ENCODE measurements around the gene THRSP. TPM values are rescaled to one million over a fixed set of nuclear protein-coding genes. Genes with fewer than 3 reads are reported as not detected.
"Not testable (repeated sequence)": the region's sequence is repeated elsewhere in the genome, so short reads cannot be mapped to it uniquely, and the experiment has no call there.

THRSP gene, protein sequence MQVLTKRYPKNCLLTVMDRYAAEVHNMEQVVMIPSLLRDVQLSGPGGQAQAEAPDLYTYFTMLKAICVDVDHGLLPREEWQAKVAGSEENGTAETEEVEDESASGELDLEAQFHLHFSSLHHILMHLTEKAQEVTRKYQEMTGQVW
- 1 to 10 TPM in 1 of 8 experiments, under 1 TPM in 5, not detected in 2; 0.22 to 1.9 (median 0.48) TPM for total RNA-seq

DNA sequence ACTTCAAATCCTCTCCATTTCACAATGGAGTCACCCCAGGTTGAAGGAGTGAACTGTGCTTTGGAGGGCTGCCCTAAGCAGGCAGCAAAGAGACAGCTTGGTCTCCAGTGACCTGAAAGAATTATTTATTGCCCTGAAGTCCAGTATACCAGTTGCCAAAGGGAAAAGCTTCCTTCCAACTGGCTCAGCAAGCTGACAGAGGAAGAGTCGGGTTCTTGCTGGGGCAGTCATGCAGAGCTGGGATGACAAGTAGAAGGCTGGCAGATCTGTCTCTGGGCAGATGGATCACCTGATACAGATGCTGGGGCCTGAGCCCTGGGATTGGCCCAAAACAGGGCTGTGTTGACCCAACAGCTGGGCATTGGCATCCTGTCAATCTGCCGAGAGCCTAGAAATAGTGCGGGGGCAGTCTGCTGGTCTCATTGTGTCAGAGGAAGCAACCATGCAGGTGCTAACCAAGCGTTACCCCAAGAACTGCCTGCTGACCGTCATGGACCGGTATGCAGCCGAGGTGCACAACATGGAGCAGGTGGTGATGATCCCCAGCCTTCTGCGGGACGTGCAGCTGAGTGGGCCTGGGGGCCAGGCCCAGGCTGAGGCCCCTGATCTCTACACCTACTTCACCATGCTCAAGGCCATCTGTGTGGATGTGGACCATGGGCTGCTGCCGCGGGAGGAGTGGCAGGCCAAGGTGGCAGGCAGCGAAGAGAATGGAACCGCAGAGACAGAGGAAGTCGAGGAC lies at the start of gene THRSP:
THRSP (plus strand) TSS at position 422 of the 742 bp plus-strand sequence; CDS start at position 443, 21 bp downstream.
- WGBS, 10 experiments, result 17 to 100% (median 95%) methylated on average over 1 to 5 of the region's 14 CpGs; no CpG with 5 or more reads in 2 of the 10 experiments
- no peak within 1 kb of the TSS for H3K4me3 ChIP-seq
- H3K27ac ChIP-seq, result no peak within 1 kb of the TSS
- in situ Hi-C loops (cut with MboI; ENCODE audit: low pct_unique_long_range_greater_than_20kb in 2 of 9, low sequenced_read_pairs in 9 of 9, unreplicated experiment in 9 of 9), result no loop called here
- H3K4me1 ChIP-seq (replicated peaks in 1 of 2), result no peaks in the 10 kb centered on the region
- ATAC-seq (replicated peaks in 6 of 8), result no peak

DNA sequence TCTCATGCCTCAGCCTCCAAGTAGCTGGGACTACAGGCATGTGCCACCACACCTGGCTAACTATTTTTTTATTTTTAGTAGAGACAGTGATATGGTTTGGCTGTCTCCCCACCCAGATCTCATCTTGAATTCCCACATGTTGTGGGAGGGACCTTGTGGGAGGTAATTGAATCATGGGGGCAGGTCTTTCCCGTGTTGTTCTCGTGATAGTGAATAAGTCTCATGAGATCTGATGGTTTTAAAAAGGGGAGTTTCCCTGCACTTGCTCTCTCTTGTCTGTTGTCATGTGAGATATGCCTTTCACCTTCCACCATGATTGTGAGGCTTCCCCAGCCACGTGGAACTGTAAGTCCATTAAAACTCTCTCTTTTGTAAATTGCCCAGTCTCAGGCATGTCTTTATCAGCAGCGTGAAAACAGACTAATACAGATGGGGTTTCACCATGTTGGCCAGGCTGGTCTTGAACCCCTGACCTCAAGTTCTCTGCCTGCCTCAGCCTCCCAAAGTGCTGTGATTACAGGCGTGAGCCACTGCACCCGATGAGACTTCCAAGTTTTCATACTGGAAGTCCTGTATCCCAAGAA lies 48.6 kb upstream of the THRSP start:
- H3K4me3 ChIP-seq; H3K27ac ChIP-seq; in situ Hi-C loops (cut with MboI; ENCODE audit: low pct_unique_long_range_greater_than_20kb in 2 of 9, low sequenced_read_pairs in 9 of 9, unreplicated experiment in 9 of 9); ATAC-seq (replicated peaks in 6 of 8); H3K4me1 ChIP-seq (replicated peaks in 1 of 2): not testable (repeated sequence)
- 60 to 100% (median 87%) methylated on average over 2 to 4 of the region's 6 CpGs; no CpG with 5 or more reads in 4 of the 10 experiments for WGBS, 10 experiments

DNA sequence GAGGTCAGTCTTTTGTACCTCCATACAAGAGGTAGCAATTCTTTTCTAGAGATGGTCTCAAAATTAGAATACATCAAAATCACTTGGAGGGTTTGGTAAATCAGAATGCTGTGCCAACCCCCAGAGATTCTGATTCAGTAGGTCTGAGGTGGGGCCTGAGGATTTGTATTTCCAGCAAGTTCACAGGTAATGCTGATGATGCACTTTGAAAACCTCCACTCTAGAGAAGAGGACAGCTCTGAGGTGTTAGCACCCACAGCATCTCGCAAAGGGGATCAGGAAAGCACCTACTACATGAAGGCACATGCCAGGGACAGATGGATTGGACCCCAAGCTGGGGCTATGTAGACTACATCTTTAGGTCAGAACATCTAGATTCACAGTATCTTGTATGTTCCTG lies 47.8 kb upstream of the THRSP start:
- no peak for ATAC-seq (replicated peaks in 6 of 8)
- in situ Hi-C loops (cut with MboI; ENCODE audit: low pct_unique_long_range_greater_than_20kb in 2 of 9, low sequenced_read_pairs in 9 of 9, unreplicated experiment in 9 of 9), result no loop called here
- WGBS, 10 experiments, result 33 to 100% (median 100%) methylated on average over 1 of the region's 1 CpG; no CpG with 5 or more reads in 5 of the 10 experiments

DNA sequence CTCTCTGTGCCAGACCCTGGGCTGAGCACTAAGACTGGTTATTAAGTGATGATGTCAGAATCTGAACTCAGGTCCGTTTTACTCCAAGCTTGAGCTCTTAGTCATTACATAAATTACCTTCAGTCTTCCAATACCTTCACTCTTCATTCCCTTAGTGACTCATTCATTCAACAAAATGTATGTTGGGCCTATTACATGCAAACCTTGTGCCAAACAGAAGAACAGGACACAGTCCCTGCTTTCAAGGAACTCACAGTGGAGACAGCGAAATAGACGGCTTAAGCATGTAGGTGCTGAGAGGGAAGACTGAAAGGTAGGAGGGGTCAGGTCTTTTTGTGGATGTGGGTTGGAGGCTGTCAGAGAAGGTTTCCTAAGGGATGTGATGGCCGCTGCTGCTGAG lies 43.9 kb upstream of the THRSP start:
- 0 to 71% (median 43%) methylated on average over 1 to 4 of the region's 4 CpGs; no CpG with 5 or more reads in 1 of the 10 experiments for WGBS, 10 experiments
- H3K4me3 ChIP-seq, result no peak overlapping the region

More for the DNA sequence above, 47.8 kb upstream of the THRSP start:
- H3K4me1 ChIP-seq (replicated peaks in 1 of 2), result peaks cover 7 to 9% of the 10 kb centered on the region in 2 donors
- no peak overlapping the region for H3K4me3 ChIP-seq
- no peak overlapping the region for H3K27ac ChIP-seq

DNA sequence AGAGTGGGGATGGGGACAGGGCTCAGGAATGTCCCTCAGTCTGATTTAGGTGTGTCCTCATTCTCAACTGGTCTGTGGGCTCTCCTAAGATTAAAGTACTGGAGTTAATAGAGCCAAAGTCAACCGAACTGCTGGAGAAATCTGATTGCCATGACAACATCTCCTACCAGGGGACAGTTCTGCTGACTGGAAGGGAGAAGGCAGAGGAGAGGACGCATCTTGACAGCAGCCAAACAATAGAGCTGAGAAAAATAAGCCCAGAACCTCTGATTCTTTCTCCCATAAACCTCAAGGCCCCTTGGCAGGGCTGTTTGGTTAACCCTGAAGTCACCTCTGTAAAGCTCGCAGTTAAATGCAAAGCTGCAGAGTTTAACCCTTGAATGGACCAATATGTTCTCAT lies 43.4 kb upstream of the THRSP start:
- Histone ChIP-seq H3K4me3 (no peak overlapping the region), H3K4me1 (replicated peaks in 1 of 2) (peaks cover 7 to 9% of the 10 kb centered on the region in 2 donors), H3K27ac (no peak overlapping the region)
- 0 to 100% (median 5%) methylated on average over 1 to 3 of the region's 3 CpGs; no CpG with 5 or more reads in 2 of the 10 experiments for WGBS, 10 experiments
- peak in 6 of 8 experiments; percentile 14 to 86 (median 42) for ATAC-seq (replicated peaks in 6 of 8)
- in situ Hi-C loops (cut with MboI; ENCODE audit: low pct_unique_long_range_greater_than_20kb in 2 of 9, low sequenced_read_pairs in 9 of 9, unreplicated experiment in 9 of 9), result no loop called here

More for the DNA sequence above, 43.9 kb upstream of the THRSP start:
- ATAC-seq (replicated peaks in 6 of 8), result no peak
- no peak overlapping the region for H3K27ac ChIP-seq
- in situ Hi-C loops (cut with MboI; ENCODE audit: low pct_unique_long_range_greater_than_20kb in 2 of 9, low sequenced_read_pairs in 9 of 9, unreplicated experiment in 9 of 9), result no loop called here
- peaks cover 7 to 9% of the 10 kb centered on the region in 2 donors for H3K4me1 ChIP-seq (replicated peaks in 1 of 2)

DNA sequence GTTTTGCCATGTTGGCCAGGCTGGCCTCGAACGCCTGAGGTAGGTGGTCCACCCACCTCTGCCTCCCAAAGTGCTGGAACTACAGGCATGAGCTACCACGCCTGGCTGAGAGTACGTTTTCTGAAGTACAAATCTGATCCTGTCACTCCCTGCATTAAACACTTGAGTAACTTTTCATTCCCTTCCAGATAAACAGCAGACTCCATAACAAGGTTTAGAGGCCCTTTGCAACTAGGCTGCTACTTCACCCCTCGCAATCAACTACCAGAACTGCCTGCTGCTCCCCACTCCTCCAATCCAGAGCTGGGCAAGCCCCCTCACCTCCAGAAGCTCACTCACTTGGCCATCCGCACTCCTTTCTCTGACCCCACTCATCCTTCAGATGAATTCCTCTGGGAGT lies 42.0 kb upstream of the THRSP start:
- in situ Hi-C loops (cut with MboI; ENCODE audit: low pct_unique_long_range_greater_than_20kb in 2 of 9, low sequenced_read_pairs in 9 of 9, unreplicated experiment in 9 of 9), result no loop called here
- H3K4me1 ChIP-seq (replicated peaks in 1 of 2), result peaks cover 7 to 9% of the 10 kb centered on the region in 2 donors
- no peak overlapping the region for H3K4me3 ChIP-seq
- no peak overlapping the region for H3K27ac ChIP-seq
- ATAC-seq (replicated peaks in 6 of 8), result no peak
- WGBS, 10 experiments, result 83 to 100% (median 100%) methylated on average over 1 to 4 of the region's 6 CpGs; no CpG with 5 or more reads in 5 of the 10 experiments

DNA sequence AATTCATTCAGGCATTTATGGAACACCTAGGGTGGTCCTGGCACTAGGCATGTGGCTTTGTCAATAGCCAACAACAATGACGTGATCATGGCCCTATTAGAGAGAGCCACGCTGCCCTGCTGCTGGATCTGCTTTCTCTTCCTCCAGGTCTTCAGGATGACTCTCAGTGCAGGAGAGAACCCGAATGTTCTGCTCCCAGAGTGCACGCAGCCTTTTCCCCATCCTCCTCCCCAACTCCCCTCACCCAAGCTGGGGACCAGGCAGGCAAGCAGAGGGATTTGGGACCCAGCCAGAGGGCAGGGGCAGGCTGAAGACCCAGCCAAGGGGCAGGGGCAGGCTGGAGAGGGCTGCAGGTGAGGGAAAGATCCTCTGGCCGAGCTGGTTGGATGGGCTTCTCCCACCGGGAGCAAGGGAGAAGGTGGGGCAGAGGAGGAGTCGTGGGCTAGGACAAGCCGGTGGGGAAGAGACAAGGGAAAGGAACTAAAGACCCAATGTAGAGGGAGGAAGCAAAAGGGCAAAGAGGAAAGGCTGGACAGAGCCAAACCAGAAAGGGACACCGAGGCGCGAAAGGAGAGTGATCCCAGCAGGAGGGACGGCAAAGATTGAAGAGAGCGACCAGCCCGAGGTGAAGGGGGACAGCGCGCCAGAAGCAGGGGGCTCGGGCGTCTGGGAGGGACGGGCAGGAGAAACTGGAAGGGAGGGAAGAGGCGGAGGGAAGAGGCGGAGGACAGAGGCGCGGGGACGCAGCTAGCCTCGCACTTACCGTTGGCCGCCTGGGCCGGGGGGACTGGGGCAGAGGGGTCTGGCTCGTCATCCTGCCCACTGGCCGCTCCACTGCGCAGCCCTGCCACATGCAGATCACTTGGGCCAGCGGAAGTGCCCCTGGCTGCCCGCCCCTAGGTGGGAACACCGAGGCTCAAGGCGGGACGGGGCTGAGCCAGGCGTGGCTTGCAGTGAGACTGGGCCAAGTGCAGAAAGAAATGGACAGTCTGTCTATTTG lies 41.0 kb upstream of the THRSP start, which contains the start of gene KCTD14:
KCTD14 (minus strand) TSS at position 880 of the 1,000 bp plus-strand sequence; CDS start at position 853, 27 bp downstream.
- WGBS, 10 experiments, result 7 to 80% (median 60%) methylated on average over 1 to 11 of the region's 37 CpGs; no CpG with 5 or more reads in 2 of the 10 experiments
- Histone ChIP-seq H3K4me3 (no peak within 1 kb of the TSS), H3K27ac (no peak within 1 kb of the TSS), H3K4me1 (replicated peaks in 1 of 2) (peaks cover 7 to 9% of the 10 kb centered on the region in 2 donors)
- in situ Hi-C loops (cut with MboI; ENCODE audit: low pct_unique_long_range_greater_than_20kb in 2 of 9, low sequenced_read_pairs in 9 of 9, unreplicated experiment in 9 of 9), result no loop called here
- ATAC-seq (replicated peaks in 6 of 8), result peak in 4 of 8 experiments; percentile 12 to 91 (median 89)

DNA sequence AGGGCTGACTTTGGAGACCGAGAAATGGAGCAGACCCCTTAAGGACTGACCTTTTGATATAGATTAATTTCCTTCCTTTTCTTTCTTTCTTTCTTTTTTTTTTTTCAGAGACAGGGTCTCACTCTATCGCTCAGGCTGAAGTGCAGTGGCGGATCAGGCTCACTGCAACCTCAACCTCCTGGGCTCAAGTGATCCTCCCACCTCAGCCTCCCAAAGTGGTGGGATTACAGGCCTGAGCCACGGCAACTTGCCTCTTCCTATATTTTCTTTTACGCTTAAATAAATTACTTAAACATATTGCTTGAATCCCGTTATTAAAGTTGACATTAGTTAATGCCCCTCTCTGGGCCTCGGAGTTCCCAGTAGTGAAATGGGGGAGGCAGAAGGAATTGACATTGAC lies 40.2 kb upstream of the THRSP start:
- WGBS, 10 experiments, result 64 to 100% (median 90%) methylated on average over 2 to 7 of the region's 7 CpGs; no CpG with 5 or more reads in 1 of the 10 experiments
- peak in 1 of 8 experiments; percentile 4 for ATAC-seq (replicated peaks in 6 of 8)
- in situ Hi-C loops (cut with MboI; ENCODE audit: low pct_unique_long_range_greater_than_20kb in 2 of 9, low sequenced_read_pairs in 9 of 9, unreplicated experiment in 9 of 9), result no loop called here
- no peak overlapping the region for H3K27ac ChIP-seq
- peaks cover 7 to 9% of the 10 kb centered on the region in 2 donors for H3K4me1 ChIP-seq (replicated peaks in 1 of 2)
- no peak overlapping the region for H3K4me3 ChIP-seq

DNA sequence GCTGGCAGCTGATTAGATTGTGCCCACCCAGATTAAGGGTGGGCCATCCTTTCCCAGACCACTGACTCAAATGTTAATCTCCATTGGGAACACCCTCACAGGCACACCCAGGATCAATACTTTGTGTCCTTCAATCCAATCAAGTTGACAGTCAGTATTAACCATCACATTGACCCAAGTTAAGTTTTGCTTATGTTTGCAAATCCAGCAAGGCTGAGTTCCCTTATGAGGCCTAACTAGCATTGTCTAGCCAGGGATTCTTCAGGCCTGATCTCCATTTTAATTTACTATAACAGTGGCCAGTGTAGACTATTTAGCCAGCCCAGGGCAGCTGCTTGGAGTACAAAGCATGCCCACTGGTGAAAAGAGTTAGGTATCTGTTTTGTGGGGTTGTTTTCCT lies 38.3 kb upstream of the THRSP start:
- in situ Hi-C loops (cut with MboI; ENCODE audit: low pct_unique_long_range_greater_than_20kb in 2 of 9, low sequenced_read_pairs in 9 of 9, unreplicated experiment in 9 of 9), result no loop called here
- no peak for ATAC-seq (replicated peaks in 6 of 8)
- no peak overlapping the region for H3K27ac ChIP-seq
- no peak overlapping the region for H3K4me3 ChIP-seq
- peaks cover 2% of the 10 kb centered on the region in 2 donors for H3K4me1 ChIP-seq (replicated peaks in 1 of 2)

DNA sequence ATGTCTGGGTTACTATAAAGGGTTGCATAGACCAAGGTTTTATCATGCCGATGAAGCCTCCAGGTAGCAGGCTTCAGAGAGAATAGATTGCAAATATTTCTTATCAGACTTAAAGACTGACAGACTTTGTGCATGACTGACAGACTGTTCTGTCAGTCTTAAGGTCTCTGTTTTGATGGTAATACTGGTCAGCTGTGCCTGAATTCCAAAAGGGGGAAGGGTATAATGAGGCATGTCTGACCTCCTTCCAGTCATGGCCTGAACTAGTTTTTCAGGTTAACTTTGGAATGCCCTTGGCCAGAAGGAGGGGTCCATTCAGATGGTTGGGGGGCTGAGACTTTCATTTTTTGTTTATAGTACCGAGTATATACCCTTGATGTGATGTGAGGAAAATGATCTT lies 35.9 kb upstream of the THRSP start:
- ATAC-seq (replicated peaks in 6 of 8), result no peak
- Histone ChIP-seq H3K4me1 (replicated peaks in 1 of 2) (peaks cover 0 to 2% of the 10 kb centered on the region in 2 donors), H3K27ac (no peak overlapping the region), H3K4me3 (no peak overlapping the region)
- in situ Hi-C loops (cut with MboI; ENCODE audit: low pct_unique_long_range_greater_than_20kb in 2 of 9, low sequenced_read_pairs in 9 of 9, unreplicated experiment in 9 of 9), result no loop called here
- 60 to 100% (median 85%) methylated on average over 1 to 2 of the region's 2 CpGs; no CpG with 5 or more reads in 1 of the 10 experiments for WGBS, 10 experiments

DNA sequence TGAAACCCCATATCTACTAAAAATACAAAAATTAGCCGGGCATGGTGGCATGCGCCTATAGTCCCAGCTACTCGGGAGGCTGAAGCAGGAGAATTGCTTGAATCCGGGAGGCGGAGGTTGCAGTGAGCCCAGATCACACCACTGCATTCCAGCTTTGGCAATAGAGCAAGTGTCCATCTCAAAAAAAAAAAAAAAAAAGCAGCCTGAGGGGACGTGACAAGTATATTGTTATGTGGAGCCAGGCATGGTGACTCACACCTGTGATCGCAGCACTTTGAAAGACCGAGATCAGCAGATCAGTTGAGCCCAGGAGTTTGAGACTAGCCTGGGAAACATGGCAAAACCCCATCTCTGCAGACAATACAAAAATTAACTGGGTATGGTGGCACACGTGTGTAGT lies 35.2 kb upstream of the THRSP start:
- 60 to 100% (median 80%) methylated on average over 1 to 6 of the region's 9 CpGs; no CpG with 5 or more reads in 3 of the 10 experiments for WGBS, 10 experiments
- ATAC-seq (replicated peaks in 6 of 8); in situ Hi-C loops (cut with MboI; ENCODE audit: low pct_unique_long_range_greater_than_20kb in 2 of 9, low sequenced_read_pairs in 9 of 9, unreplicated experiment in 9 of 9); H3K4me3 ChIP-seq; H3K27ac ChIP-seq; H3K4me1 ChIP-seq (replicated peaks in 1 of 2): not testable (repeated sequence)

Measured in motor neuron (in vitro differentiated cells).